Measurements from ENCODE around the gene FOXN1. TPM values are rescaled to one million over a fixed set of nuclear protein-coding genes. Genes with fewer than 3 reads are reported as not detected.
"Not testable (repeated sequence)": the region's sequence is repeated elsewhere in the genome, so short reads cannot be mapped to it uniquely, and the experiment has no call there.

FOXN1 gene
- total RNA-seq = not detected

GRCh38 chr17:28505986-28506665, at the start of gene FOXN1:
Gene FOXN1 (plus strand): TSS chr17:28506348. CDS start chr17:28523970, 17,622 bp downstream.
- DNase-seq (ENCODE audit: low spot score in 2 of 2) = no peak
- FAIRE-seq = no peak

GRCh38 chr17:28457890-28458289, 48.3 kb upstream of the FOXN1 start:
- DNase-seq (ENCODE audit: low spot score in 2 of 2) = no peak
- FAIRE-seq = no peak

- not testable (repeated sequence) for FAIRE-seq; DNase-seq (ENCODE audit: low spot score in 2 of 2)
Measured at GRCh38 chr17:28458881-28459280, 47.3 kb upstream of the FOXN1 start.

GRCh38 chr17:28460901-28461300, 45.2 kb upstream of the FOXN1 start:
- FAIRE-seq = no peak
- DNase-seq (ENCODE audit: low spot score in 2 of 2) = no peak

- DNase-seq (ENCODE audit: low spot score in 2 of 2) (no peak), FAIRE-seq (no peak)
Measured at GRCh38 chr17:28466001-28466400, 40.1 kb upstream of the FOXN1 start.

- no peak for DNase-seq (ENCODE audit: low spot score in 2 of 2)
- FAIRE-seq = no peak
Measured at GRCh38 chr17:28466521-28467048, 39.6 kb upstream of the FOXN1 start.

- no peak for DNase-seq (ENCODE audit: low spot score in 2 of 2)
Measured at GRCh38 chr17:28467456-28468025, 38.6 kb upstream of the FOXN1 start.

GRCh38 chr17:28468033-28468735, 38.0 kb upstream of the FOXN1 start:
- DNase-seq (ENCODE audit: low spot score in 2 of 2); FAIRE-seq: not testable (repeated sequence)

More at GRCh38 chr17:28467456-28468025, 38.6 kb upstream of the FOXN1 start:
- FAIRE-seq = no peak

GRCh38 chr17:28468781-28469180, 37.4 kb upstream of the FOXN1 start:
- no peak for DNase-seq (ENCODE audit: low spot score in 2 of 2)
- no peak for FAIRE-seq

- FAIRE-seq = no peak
Measured at GRCh38 chr17:28469376-28469775, 36.8 kb upstream of the FOXN1 start.

GRCh38 chr17:28470266-28470913, 35.8 kb upstream of the FOXN1 start:
- no peak for FAIRE-seq
- no peak for DNase-seq (ENCODE audit: low spot score in 2 of 2)

More at GRCh38 chr17:28469376-28469775, 36.8 kb upstream of the FOXN1 start:
- DNase-seq (ENCODE audit: low spot score in 2 of 2) = no peak

- FAIRE-seq (no peak), DNase-seq (ENCODE audit: low spot score in 2 of 2) (no peak)
Measured at GRCh38 chr17:28470914-28471366, 35.2 kb upstream of the FOXN1 start.

GRCh38 chr17:28471531-28472342, 34.4 kb upstream of the FOXN1 start:
- no peak for DNase-seq (ENCODE audit: low spot score in 2 of 2)
- FAIRE-seq = no peak

- FAIRE-seq (no peak), DNase-seq (ENCODE audit: low spot score in 2 of 2) (no peak)
Measured at GRCh38 chr17:28472871-28473497, 33.2 kb upstream of the FOXN1 start.

- no peak for DNase-seq (ENCODE audit: low spot score in 2 of 2)
- no peak for FAIRE-seq
Measured at GRCh38 chr17:28473542-28473941, 32.6 kb upstream of the FOXN1 start, which contains the start of gene SLC13A2. Gene SLC13A2 (plus strand): TSS chr17:28473644. CDS start chr17:28473713, 69 bp downstream.

GRCh38 chr17:28474111-28474531, 32.0 kb upstream of the FOXN1 start:
- FAIRE-seq (no peak), DNase-seq (ENCODE audit: low spot score in 2 of 2) (no peak)

- FAIRE-seq = no peak
- DNase-seq (ENCODE audit: low spot score in 2 of 2) = no peak
Measured at GRCh38 chr17:28475151-28475900, 30.8 kb upstream of the FOXN1 start.

- DNase-seq (ENCODE audit: low spot score in 2 of 2) = no peak
- no peak for FAIRE-seq
Measured at GRCh38 chr17:28476076-28476865, 29.9 kb upstream of the FOXN1 start.

All from frontal cortex (tissue), 4 donors.